H4 (cell line): ENCODE measurements around the gene RHBDD3. TPM values are rescaled to one million over a fixed set of nuclear protein-coding genes. Genes with fewer than 3 reads are reported as not detected.

Source experiments
- DNase-seq: peaks from one replicate; pipeline ENCODE4 v3.0.0-alpha.2; 2015; ENCODE audit warnings: low spot score
- total RNA-seq: library from RNA; depleted of rRNA; stranded (reverse); fragments of >200 nt; shearing (Covaris generic); gene quantifications from 2 replicates; pipeline ENCODE4 v1.2.3, GENCODE V29; 2014; rRNA removed

The RHBDD3 gene
- total RNA-seq, 1 experiment from 2014 or later, result 13.6 TPM

- no peak for DNase-seq
Measured at GRCh38 chr22:29218758-29219408, 48.9 kb downstream of the RHBDD3 start.

- DNase-seq, result no peak
Measured at GRCh38 chr22:29217827-29218757, 49.7 kb downstream of the RHBDD3 start.

GRCh38 chr22:29216873-29217666 lies 50.7 kb downstream of the RHBDD3 start:
- DNase-seq, result no peak

GRCh38 chr22:29216011-29216872 lies 51.5 kb downstream of the RHBDD3 start:
- no peak for DNase-seq

- no peak for DNase-seq
Measured at GRCh38 chr22:29215012-29215860, 52.5 kb downstream of the RHBDD3 start.

- no peak for DNase-seq
Measured at GRCh38 chr22:29214232-29214631, 53.5 kb downstream of the RHBDD3 start.

- DNase-seq, result no peak
Measured at GRCh38 chr22:29213493-29213892, 54.3 kb downstream of the RHBDD3 start.

- no peak for DNase-seq
Measured at GRCh38 chr22:29212743-29213142, 55.0 kb downstream of the RHBDD3 start.

GRCh38 chr22:29211466-29211865 lies 56.3 kb downstream of the RHBDD3 start:
- DNase-seq, result no peak

GRCh38 chr22:29211066-29211465 lies 56.7 kb downstream of the RHBDD3 start:
- DNase-seq, result no peak

Other genes starting within 250 kb of the RHBDD3 start
- gene C22orf31, start 206.2 kb downstream of the RHBDD3 start, total RNA-seq, result not detected in 2 replicates
- 2.6 and 3.9 TPM in 2 replicates for gene KREMEN1, start 194.9 kb downstream of the RHBDD3 start, total RNA-seq
- 3.0 and 9.5 TPM in 2 replicates for gene EMID1, start 62.1 kb downstream of the RHBDD3 start, total RNA-seq
- gene EWSR1, start 287 bp upstream of the RHBDD3 start, total RNA-seq, result 153 and 206 TPM in 2 replicates
- 3.9 and 4.0 TPM in 2 replicates for gene GAS2L1, start 38.7 kb upstream of the RHBDD3 start, total RNA-seq
- not detected in 2 replicates for gene RASL10A, start 47.7 kb upstream of the RHBDD3 start, total RNA-seq
- 22.6 TPM in 2 replicates for gene AP1B1, start 120.6 kb upstream of the RHBDD3 start, total RNA-seq
- 0.08 TPM in 1 of 2 replicates, not detected in the other for gene RFPL1, start 170.6 kb upstream of the RHBDD3 start, total RNA-seq
- not detected in 2 replicates for gene NEFH, start 212.2 kb upstream of the RHBDD3 start, total RNA-seq